Activated naive CD8-positive, alpha-beta T cell treated with anti-CD3 and anti-CD28 coated beads for 36 hours (primary cell): Measurements from ENCODE around the gene DTX1. TPM values are rescaled to one million over a fixed set of nuclear protein-coding genes. Genes with fewer than 3 reads are reported as not detected.
"Not testable (repeated sequence)": the region's sequence is repeated elsewhere in the genome, so short reads cannot be mapped to it uniquely, and the experiment has no call there.

ENCODE experiments used
- DNase-seq: peaks from one replicate; pipeline ENCODE4 v3.0.0; 2021
- H3K27ac Mint-ChIP-seq: one replicate; pipeline ENCODE4 v1.8.0; 2022; ENCODE audit warnings: mild to moderate bottlenecking, moderate library complexity, mixed read lengths
- H3K27me3 Mint-ChIP-seq: one replicate; pipeline ENCODE4 v1.8.0; 2022; ENCODE audit warnings: mild to moderate bottlenecking, mixed read lengths
- H3K36me3 Mint-ChIP-seq: one replicate; pipeline ENCODE4 v1.8.0; 2021; ENCODE audit warnings: mild to moderate bottlenecking, mixed read lengths
- H3K4me1 Mint-ChIP-seq: one replicate; pipeline ENCODE4 v1.8.0; 2021; ENCODE audit warnings: mixed read lengths
- H3K4me3 Mint-ChIP-seq: one replicate; pipeline ENCODE4 v1.8.0; 2022; ENCODE audit warnings: mild to moderate bottlenecking, moderate library complexity, mixed read lengths
- H3K9me3 Mint-ChIP-seq: one replicate; pipeline ENCODE4 v1.8.0; 2022; ENCODE audit warnings: mixed read lengths
- total RNA-seq, 2 experiments: library from RNA; stranded (reverse); gene quantifications; one replicate each; pipeline ENCODE4 v1.2.3, GENCODE V29; 2021

The DTX1 gene
- total RNA-seq, 2 experiments from 2014 or later, result 1.1 TPM

DNA sequence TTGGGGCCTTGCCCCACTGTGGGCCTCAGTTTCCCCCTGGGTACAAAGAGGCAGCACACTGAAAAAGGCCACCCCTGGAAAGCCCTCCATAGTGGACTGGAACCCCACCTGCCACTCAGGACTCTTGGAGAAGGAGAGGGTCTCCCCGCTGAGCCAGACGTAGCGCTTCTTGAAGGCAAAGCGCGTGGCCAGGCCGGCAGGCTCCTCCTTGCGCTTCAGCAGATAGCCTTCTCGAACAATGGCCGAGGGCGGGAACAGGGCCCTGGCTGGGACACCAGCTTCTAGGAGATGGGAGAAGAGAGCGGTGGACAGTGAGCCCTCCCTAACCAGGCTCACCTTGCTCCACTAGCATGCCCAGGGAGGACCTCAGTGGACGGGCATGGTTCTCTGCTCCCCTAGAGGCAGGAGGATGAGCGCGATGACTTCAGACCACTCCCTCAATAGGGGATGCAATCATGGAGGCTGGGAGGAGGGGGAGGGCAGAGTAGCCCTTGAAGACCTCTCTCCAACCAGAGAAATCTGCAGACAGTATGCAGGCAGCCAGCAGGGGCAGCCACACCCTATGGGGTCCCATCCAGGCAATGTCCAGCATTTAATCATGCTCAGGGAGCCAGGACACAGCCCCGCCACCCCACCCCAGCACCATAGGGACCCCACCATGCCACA lies 49.2 kb downstream of the DTX1 start:
- H3K4me3 Mint-ChIP-seq, result no peak overlapping the region

GRCh38 chr12:113106361-113106760 lies 49.8 kb downstream of the DTX1 start:
- Mint-ChIP-seq H3K4me3 (no peak overlapping the region), H3K27ac (no peak overlapping the region), H3K4me1 (peaks cover 14% of the 10 kb centered on the region), H3K9me3 (no peaks in the 10 kb centered on the region), H3K36me3 (no peaks in the 10 kb centered on the region), H3K27me3 (no peaks in the 10 kb centered on the region)
- no peak for DNase-seq

More for the DNA sequence above, 49.2 kb downstream of the DTX1 start:
- Mint-ChIP-seq H3K27ac (no peak overlapping the region), H3K9me3 (no peaks in the 10 kb centered on the region), H3K27me3 (no peaks in the 10 kb centered on the region), H3K36me3 (no peaks in the 10 kb centered on the region), H3K4me1 (peaks cover 13% of the 10 kb centered on the region)
- DNase-seq, result no peak

GRCh38 chr12:113108308-113108707 lies 51.8 kb downstream of the DTX1 start:
- H3K4me1 Mint-ChIP-seq, result peaks cover 14% of the 10 kb centered on the region
- H3K27me3 Mint-ChIP-seq, result no peaks in the 10 kb centered on the region
- DNase-seq, result no peak
- no peak overlapping the region for H3K27ac Mint-ChIP-seq
- H3K9me3 Mint-ChIP-seq, result no peaks in the 10 kb centered on the region
- H3K4me3 Mint-ChIP-seq, result no peak overlapping the region
- H3K36me3 Mint-ChIP-seq, result no peaks in the 10 kb centered on the region

DNA sequence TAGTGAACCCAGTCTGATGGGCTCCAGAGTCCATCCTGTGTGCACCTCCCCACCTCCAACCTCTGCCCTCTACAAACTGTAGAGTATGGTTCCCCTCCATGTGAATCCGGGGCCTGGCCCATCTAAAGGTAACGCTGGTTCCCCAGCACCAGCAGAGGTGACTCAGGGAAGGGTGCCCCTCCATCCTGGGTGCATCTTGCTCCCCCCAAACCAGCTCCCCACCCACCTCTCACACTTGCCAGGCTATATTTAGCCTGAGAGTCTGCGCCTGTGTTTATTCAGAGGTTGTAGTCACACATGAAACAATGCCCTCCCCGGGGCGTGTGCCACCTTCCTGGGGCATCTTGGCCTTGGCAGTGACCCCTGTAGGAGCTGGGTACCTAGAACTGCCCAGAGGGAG lies 52.8 kb downstream of the DTX1 start:
- Mint-ChIP-seq H3K9me3 (no peaks in the 10 kb centered on the region), H3K4me3 (no peak overlapping the region), H3K4me1 (peaks cover 11% of the 10 kb centered on the region), H3K27me3 (no peaks in the 10 kb centered on the region), H3K27ac (no peak overlapping the region), H3K36me3 (no peaks in the 10 kb centered on the region)
- DNase-seq, result no peak

- no peak overlapping the region for H3K4me3 Mint-ChIP-seq
- H3K9me3 Mint-ChIP-seq, result no peaks in the 10 kb centered on the region
- no peak overlapping the region for H3K27ac Mint-ChIP-seq
- DNase-seq, result no peak
- H3K4me1 Mint-ChIP-seq, result peaks cover 11% of the 10 kb centered on the region
- no peaks in the 10 kb centered on the region for H3K36me3 Mint-ChIP-seq
- no peaks in the 10 kb centered on the region for H3K27me3 Mint-ChIP-seq
These were observed 53.5 kb downstream of the DTX1 start for GRCh38 chr12:113109872-113110599.

GRCh38 chr12:113111247-113111646 lies 54.7 kb downstream of the DTX1 start:
- Mint-ChIP-seq H3K27me3 (no peaks in the 10 kb centered on the region), H3K4me1 (peaks cover 11% of the 10 kb centered on the region), H3K9me3 (no peaks in the 10 kb centered on the region), H3K4me3 (no peak overlapping the region), H3K27ac (no peak overlapping the region), H3K36me3 (no peaks in the 10 kb centered on the region)
- no peak for DNase-seq

DNA sequence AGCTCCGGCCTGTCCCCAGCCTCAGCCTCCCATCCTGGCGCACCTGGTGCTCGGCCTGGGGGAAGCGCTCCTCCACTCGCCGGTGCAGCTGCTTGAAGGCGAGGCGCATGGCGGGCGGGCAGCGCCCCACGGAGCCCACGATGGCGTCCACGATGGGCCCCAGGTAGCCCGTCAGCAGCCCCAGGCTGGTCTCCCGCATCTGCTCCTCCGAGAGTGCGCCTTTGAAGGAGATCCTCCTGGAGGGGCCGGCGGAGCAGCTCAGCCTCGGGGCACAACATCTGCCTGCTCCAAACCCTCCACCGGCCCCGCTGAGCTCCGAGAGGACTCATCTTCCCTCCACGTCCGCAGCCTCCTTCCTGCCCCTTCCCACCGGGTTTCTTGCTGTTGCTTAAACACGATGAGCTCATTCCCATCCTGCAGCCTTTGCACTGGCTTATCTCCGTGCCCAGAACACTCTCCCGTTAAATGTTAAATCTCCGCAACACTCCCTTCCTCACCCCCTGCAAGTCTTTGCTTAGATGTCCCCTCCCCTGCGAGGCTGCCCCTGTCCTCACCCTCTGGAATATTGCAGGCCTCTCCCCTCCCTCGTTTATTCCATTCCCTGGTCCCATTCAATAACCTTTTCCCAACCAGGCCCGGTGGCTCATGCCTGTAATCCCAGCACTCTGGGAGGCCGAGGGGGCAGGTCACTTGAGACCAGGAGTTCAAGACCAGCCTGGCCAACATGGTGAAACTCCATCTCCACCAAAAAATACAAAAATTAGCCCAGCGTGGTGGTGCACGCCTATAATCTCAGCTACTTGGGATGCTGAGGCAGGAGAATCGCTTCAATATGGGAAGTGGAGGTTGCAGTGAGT lies 55.7 kb downstream of the DTX1 start:
- Mint-ChIP-seq H3K27ac (no peak overlapping the region), H3K4me1 (peaks cover 11% of the 10 kb centered on the region), H3K4me3 (no peak overlapping the region), H3K9me3 (no peaks in the 10 kb centered on the region), H3K36me3 (no peaks in the 10 kb centered on the region), H3K27me3 (no peaks in the 10 kb centered on the region)
- DNase-seq, result no peak

GRCh38 chr12:113113397-113113796 lies 56.9 kb downstream of the DTX1 start:
- Mint-ChIP-seq H3K9me3 (no peaks in the 10 kb centered on the region), H3K4me1 (peaks cover 11% of the 10 kb centered on the region), H3K36me3 (no peaks in the 10 kb centered on the region), H3K27ac (no peak overlapping the region), H3K4me3 (no peak overlapping the region), H3K27me3 (no peaks in the 10 kb centered on the region)
- DNase-seq, result no peak

DNA sequence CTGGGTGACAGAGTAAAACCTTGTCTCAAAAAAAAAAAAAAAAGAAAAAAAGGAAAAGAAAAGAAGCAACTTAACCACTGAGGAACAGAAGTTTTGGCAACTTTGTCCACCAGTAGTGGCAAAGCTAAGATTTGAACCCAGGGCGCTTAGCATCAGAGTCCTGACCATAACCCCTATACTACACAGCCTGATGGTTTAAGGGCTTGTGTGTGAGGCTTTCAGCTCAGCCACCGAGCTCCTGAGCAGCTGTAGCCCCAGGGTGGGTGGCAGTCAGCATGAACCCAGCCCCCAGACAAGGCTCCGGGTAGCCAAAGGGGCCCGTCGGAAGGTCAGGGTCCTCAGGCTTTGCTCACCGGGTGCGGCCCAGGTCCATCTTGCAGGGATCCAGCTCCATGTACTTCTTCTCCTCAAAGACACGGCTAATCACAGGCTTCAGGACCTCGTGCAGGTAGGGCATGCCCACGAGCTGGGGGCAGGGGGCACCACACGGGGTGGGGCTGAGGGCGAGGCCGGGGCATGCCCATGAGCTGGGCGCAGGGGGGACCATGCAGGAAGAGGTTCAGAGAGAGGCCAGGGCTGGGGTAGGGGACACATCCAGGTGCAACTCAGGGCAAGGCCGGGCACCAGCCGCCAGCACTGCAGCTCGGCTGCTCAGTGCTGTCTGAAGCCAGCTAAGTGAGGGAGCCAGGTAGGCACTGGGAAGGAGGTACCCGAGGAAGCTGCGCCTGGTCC lies 58.1 kb downstream of the DTX1 start:
- Mint-ChIP-seq H3K36me3 (no peaks in the 10 kb centered on the region), H3K4me3 (no peak overlapping the region), H3K9me3 (no peaks in the 10 kb centered on the region), H3K27me3 (no peaks in the 10 kb centered on the region), H3K4me1 (peaks cover 9% of the 10 kb centered on the region), H3K27ac (no peak overlapping the region)
- no peak for DNase-seq

DNA sequence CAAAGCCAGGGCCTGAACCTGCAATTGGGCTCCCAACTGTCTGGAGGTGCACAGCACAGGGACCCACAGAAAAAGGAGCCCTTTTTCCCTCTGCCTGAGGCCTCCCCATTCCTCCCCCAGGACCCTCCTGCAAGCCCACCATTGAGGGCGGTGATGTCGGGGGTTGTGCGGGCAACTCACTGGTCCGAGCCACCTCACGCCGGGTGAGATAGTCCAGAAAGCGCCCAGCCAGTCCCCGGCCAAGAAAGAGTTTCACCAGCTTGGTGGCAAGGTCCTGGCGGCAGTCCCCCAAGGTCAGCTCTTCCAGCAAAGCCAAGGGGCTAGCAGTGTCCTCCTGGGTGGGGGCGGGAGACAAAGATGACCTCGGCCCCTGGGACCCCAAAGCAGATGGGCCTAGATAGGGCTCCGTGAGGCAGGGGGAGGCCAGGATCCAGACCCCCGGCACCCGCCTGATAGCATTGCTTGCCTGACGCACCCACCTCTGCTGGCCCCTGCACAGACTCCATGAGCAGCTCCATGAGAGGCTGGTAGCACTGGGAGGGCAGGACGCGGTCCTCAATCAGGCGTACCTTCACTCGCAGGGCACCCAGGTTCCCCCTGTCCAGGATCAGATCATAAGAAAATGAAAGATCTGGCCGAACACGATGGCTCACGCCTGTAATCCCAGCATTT lies 59.1 kb downstream of the DTX1 start:
- Mint-ChIP-seq H3K27ac (no peak overlapping the region), H3K36me3 (no peaks in the 10 kb centered on the region), H3K4me1 (peaks cover 2% of the 10 kb centered on the region), H3K4me3 (no peak overlapping the region), H3K9me3 (no peaks in the 10 kb centered on the region), H3K27me3 (no peaks in the 10 kb centered on the region)
- no peak for DNase-seq

DNA sequence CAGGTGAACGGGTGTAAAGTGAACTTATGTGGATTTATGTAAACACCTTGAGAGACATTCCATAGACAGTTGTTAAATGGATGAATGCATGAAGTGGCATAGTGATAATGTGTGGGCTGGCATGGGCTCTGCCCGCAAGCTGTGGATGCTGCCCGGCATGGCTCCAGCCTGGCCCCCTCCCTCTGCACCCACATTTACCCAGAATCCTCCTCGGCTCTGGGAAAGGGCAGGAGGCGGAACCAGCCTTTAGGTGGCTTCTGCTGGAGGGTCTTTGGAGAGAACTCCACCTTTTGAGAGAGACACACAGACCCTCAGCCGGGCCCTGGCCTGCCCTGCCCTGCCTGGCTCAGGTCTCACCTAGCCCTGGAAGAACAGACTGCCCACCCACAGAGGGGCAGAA lies 60.3 kb downstream of the DTX1 start:
- no peak for DNase-seq
- Mint-ChIP-seq H3K36me3 (no peaks in the 10 kb centered on the region), H3K4me1 (no peaks in the 10 kb centered on the region), H3K27me3 (no peaks in the 10 kb centered on the region), H3K27ac (no peak overlapping the region), H3K9me3 (no peaks in the 10 kb centered on the region), H3K4me3 (no peak overlapping the region)

- H3K27ac Mint-ChIP-seq, H3K36me3 Mint-ChIP-seq, H3K9me3 Mint-ChIP-seq, H3K4me3 Mint-ChIP-seq, H3K4me1 Mint-ChIP-seq, DNase-seq, H3K27me3 Mint-ChIP-seq: not testable (repeated sequence)
These were observed 61.2 kb downstream of the DTX1 start for GRCh38 chr12:113117684-113118083.

DNA sequence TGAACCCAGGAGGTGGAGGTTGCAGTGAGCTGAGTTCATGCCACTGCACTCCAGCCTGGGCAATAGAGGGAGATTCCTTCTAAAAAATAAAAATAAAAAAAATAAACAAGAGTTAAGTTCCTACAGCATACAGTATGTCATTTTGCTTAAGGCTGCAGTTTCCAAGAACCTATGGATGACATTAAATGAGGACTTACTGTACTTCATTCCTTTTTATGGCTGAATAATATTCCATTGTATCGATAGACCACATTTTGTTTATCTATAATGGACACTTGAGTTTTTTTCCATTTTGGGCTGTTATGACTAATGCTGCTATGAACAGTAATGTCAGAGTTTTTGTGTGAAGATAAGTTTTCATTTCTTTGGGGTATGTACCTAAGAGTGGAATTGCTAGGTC lies 61.6 kb downstream of the DTX1 start:
- no peaks in the 10 kb centered on the region for H3K4me1 Mint-ChIP-seq
- no peak overlapping the region for H3K27ac Mint-ChIP-seq

GRCh38 chr12:113119980-113120669 lies 63.6 kb downstream of the DTX1 start:
- H3K36me3 Mint-ChIP-seq, result peaks cover 1% of the 10 kb centered on the region
- no peak overlapping the region for H3K27ac Mint-ChIP-seq
- H3K4me1 Mint-ChIP-seq, result no peaks in the 10 kb centered on the region
- no peaks in the 10 kb centered on the region for H3K9me3 Mint-ChIP-seq
- no peak for DNase-seq
- no peaks in the 10 kb centered on the region for H3K27me3 Mint-ChIP-seq
- no peak overlapping the region for H3K4me3 Mint-ChIP-seq

More for the DNA sequence above, 61.6 kb downstream of the DTX1 start:
- no peak for DNase-seq
- no peak overlapping the region for H3K4me3 Mint-ChIP-seq
- no peaks in the 10 kb centered on the region for H3K27me3 Mint-ChIP-seq
- no peaks in the 10 kb centered on the region for H3K9me3 Mint-ChIP-seq
- peaks cover 1% of the 10 kb centered on the region for H3K36me3 Mint-ChIP-seq
